Measurements from ENCODE around the gene RPN2. TPM values are rescaled to one million over a fixed set of nuclear protein-coding genes. Genes with fewer than 3 reads are reported as not detected.

The RPN2 gene
- total and polyA plus RNA-seq, 4 donors, result 88.9 to 286 (median 189) TPM

DNA sequence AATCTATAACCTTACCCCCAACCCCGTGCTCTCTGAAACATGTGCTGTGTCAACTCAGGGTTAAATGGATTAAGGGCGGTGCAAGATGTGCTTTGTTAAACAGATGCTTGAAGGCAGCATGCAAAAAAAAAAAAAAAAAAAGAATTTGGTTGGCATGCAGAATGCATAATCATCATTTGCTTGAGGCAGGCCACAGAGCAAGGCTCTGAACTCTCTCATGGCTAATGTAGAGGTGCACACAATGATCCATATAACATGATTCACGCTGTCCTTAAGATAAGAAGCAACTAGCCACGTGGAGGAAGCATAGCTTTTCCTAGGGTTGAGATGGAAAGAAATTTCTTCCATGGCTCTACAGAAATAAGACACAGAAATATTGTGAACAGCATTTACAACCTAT lies 27.6 kb upstream of the RPN2 start:
- DNase-seq (no peak), ATAC-seq (ENCODE audit: insufficient read depth, low FRiP score) (no peak)
- Histone ChIP-seq H3K4me1 (ENCODE audit: control insufficient read depth in 5 of 5, insufficient read depth in 5 of 5, low read length in 5 of 5) (no peaks in the 10 kb centered on the region), H3K36me3 (ENCODE audit: control insufficient read depth in 4 of 4, insufficient read depth in 4 of 4, low read length in 4 of 4) (peaks cover 0 to 2% (median under 1%) of the 10 kb centered on the region in 4 donors), H3K27ac (ENCODE audit: low read depth in 1 of 2, low read length in 1 of 2) (no peak overlapping the region), H3K9ac (ENCODE audit: insufficient read depth in 1 of 2, low read length in 2 of 2) (no peak overlapping the region), H3K9me3 (ENCODE audit: control insufficient read depth in 4 of 4, insufficient read depth in 3 of 4, low read length in 3 of 4) (no peaks in the 10 kb centered on the region), H3K27me3 (ENCODE audit: control insufficient read depth in 3 of 3, insufficient read depth in 3 of 3, low read length in 2 of 3) (no peaks in the 10 kb centered on the region), H3K4me3 (no peak overlapping the region)
- 92 to 98% methylated on average over 2 to 3 of the region's 4 CpGs for WGBS, 2 donors
- no peak for TF ChIP-seq CTCF (IDR thresholded peaks at IDR 0.05; ENCODE audit: control extremely low read depth, extremely low read depth)

GRCh38 chr20:37152284-37152683 lies 26.8 kb upstream of the RPN2 start:
- ATAC-seq (ENCODE audit: insufficient read depth, low FRiP score) (no peak), DNase-seq (no peak)
- 70 to 80% methylated on average over 7 of the region's 7 CpGs for WGBS, 2 donors
- TF ChIP-seq CTCF (IDR thresholded peaks at IDR 0.05; ENCODE audit: control extremely low read depth, extremely low read depth), result no peak
- H3K36me3 ChIP-seq (ENCODE audit: control insufficient read depth in 4 of 4, insufficient read depth in 4 of 4, low read length in 4 of 4), result peaks cover 0 to 3% (median under 1%) of the 10 kb centered on the region in 4 donors
- no peaks in the 10 kb centered on the region for H3K9me3 ChIP-seq (ENCODE audit: control insufficient read depth in 4 of 4, insufficient read depth in 3 of 4, low read length in 3 of 4)
- no peak overlapping the region for H3K27ac ChIP-seq (ENCODE audit: low read depth in 1 of 2, low read length in 1 of 2)
- H3K9ac ChIP-seq (ENCODE audit: insufficient read depth in 1 of 2, low read length in 2 of 2), result no peak overlapping the region
- no peak overlapping the region for H3K4me3 ChIP-seq
- H3K4me1 ChIP-seq (ENCODE audit: control insufficient read depth in 5 of 5, insufficient read depth in 5 of 5, low read length in 5 of 5), result no peaks in the 10 kb centered on the region
- H3K27me3 ChIP-seq (ENCODE audit: control insufficient read depth in 3 of 3, insufficient read depth in 3 of 3, low read length in 2 of 3), result no peaks in the 10 kb centered on the region

- no peaks in the 10 kb centered on the region for H3K4me1 ChIP-seq (ENCODE audit: control insufficient read depth in 5 of 5, insufficient read depth in 5 of 5, low read length in 5 of 5)
- no peak overlapping the region for H3K4me3 ChIP-seq
- TF ChIP-seq CTCF (IDR thresholded peaks at IDR 0.05; ENCODE audit: control extremely low read depth, extremely low read depth), result no peak
- no peak overlapping the region for H3K9ac ChIP-seq (ENCODE audit: insufficient read depth in 1 of 2, low read length in 2 of 2)
- H3K27me3 ChIP-seq (ENCODE audit: control insufficient read depth in 3 of 3, insufficient read depth in 3 of 3, low read length in 2 of 3), result no peaks in the 10 kb centered on the region
- WGBS, 2 donors, result 73 to 88% methylated on average over 6 of the region's 6 CpGs
- no peak for ATAC-seq (ENCODE audit: insufficient read depth, low FRiP score)
- no peaks in the 10 kb centered on the region for H3K9me3 ChIP-seq (ENCODE audit: control insufficient read depth in 4 of 4, insufficient read depth in 3 of 4, low read length in 3 of 4)
- peaks cover 0 to 4% (median under 1%) of the 10 kb centered on the region in 4 donors for H3K36me3 ChIP-seq (ENCODE audit: control insufficient read depth in 4 of 4, insufficient read depth in 4 of 4, low read length in 4 of 4)
- no peak overlapping the region for H3K27ac ChIP-seq (ENCODE audit: low read depth in 1 of 2, low read length in 1 of 2)
- DNase-seq, result no peak
Measured at GRCh38 chr20:37154684-37155298, 24.3 kb upstream of the RPN2 start.

DNA sequence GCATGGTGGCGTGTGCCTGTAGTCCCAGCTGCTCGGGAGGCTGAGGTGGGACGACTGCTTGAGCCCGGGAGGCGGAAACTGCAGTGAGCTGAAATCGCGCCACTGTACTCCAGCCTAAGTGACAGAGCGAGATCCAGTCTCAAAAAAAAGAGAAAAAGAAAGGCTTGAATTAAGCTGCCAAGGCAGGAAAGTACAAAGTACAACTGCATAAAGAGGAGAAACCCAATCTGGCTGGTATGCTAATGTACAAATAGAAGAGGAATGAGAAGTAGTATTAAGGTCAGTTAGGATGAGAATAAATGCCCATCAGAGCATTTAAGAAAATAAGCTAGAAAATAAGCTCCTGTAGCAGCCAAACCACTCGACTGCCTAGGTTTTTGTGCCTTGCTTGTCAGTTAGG lies 23.1 kb upstream of the RPN2 start:
- Histone ChIP-seq H3K4me1 (ENCODE audit: control insufficient read depth in 5 of 5, insufficient read depth in 5 of 5, low read length in 5 of 5) (no peaks in the 10 kb centered on the region), H3K36me3 (ENCODE audit: control insufficient read depth in 4 of 4, insufficient read depth in 4 of 4, low read length in 4 of 4) (peaks cover 0 to 4% (median under 1%) of the 10 kb centered on the region in 4 donors), H3K27me3 (ENCODE audit: control insufficient read depth in 3 of 3, insufficient read depth in 3 of 3, low read length in 2 of 3) (no peaks in the 10 kb centered on the region), H3K4me3 (no peak overlapping the region), H3K9me3 (ENCODE audit: control insufficient read depth in 4 of 4, insufficient read depth in 3 of 4, low read length in 3 of 4) (no peaks in the 10 kb centered on the region), H3K9ac (ENCODE audit: insufficient read depth in 1 of 2, low read length in 2 of 2) (no peak overlapping the region), H3K27ac (ENCODE audit: low read depth in 1 of 2, low read length in 1 of 2) (no peak overlapping the region)
- DNase-seq, result no peak
- no peak for ATAC-seq (ENCODE audit: insufficient read depth, low FRiP score)
- TF ChIP-seq CTCF (IDR thresholded peaks at IDR 0.05; ENCODE audit: control extremely low read depth, extremely low read depth), result no peak
- 95 to 96% methylated on average over 9 of the region's 9 CpGs for WGBS, 2 donors
